Right atrium auricular region (tissue), 2 donors: ENCODE measurements around the gene SPTBN1. TPM values are rescaled to one million over a fixed set of nuclear protein-coding genes. Genes with fewer than 3 reads are reported as not detected.

Source experiments
- DNase-seq: peaks from one replicate; pipeline ENCODE4 v3.0.0-alpha.2; 2019; ENCODE audit warnings: low spot score
- H3K27ac ChIP-seq, 2 donors: fragments of 200-600 bp; sonication (generic); 1 replicate in 1 of 2; 2 replicates in 1 of 2; pipeline ENCODE4 v1.5.1; 2016 to 2019
- H3K27me3 ChIP-seq, 2 donors: fragments of 200-600 bp; sonication (generic); one replicate each; pipeline versions ENCODE4 v1.5.1 to v1.6.0; 2017 to 2019
- H3K36me3 ChIP-seq: fragments of 200-600 bp; sonication (generic); one replicate; pipeline ENCODE4 v1.5.1; 2016
- H3K4me1 ChIP-seq, 2 donors: fragments of 200-600 bp; sonication (generic); one replicate each; pipeline versions ENCODE4 v1.5.1 to v1.6.0; 2017 to 2019
- H3K4me3 ChIP-seq, 2 donors: fragments of 200-600 bp; sonication (generic); 1 replicate in 1 of 2; 2 replicates in 1 of 2; pipeline ENCODE4 v1.5.1; 2017 to 2019; ENCODE audit warnings: mild to moderate bottlenecking in 1 of 2, moderate library complexity in 1 of 2
- H3K9me3 ChIP-seq, 2 donors: fragments of 200-600 bp; sonication (generic); one replicate each; pipeline ENCODE4 v1.5.1; 2019
- CTCF ChIP-seq, 2 donors: fragments of 200-600 bp; sonication (generic); IDR thresholded peaks; one replicate each; pipeline ENCODE4 v1.5.1; 2019; ENCODE audit warnings: antibody characterized with exemption in 2 of 2
- total RNA-seq, 2 donors: library from RNA; depleted of rRNA; stranded (reverse); fragments of >200 nt; gene quantifications; one replicate each; pipeline ENCODE4 v1.1.0, GENCODE V29; 2016

The SPTBN1 gene
- total RNA-seq, 2 donors from 2014 or later = 265 to 382 TPM

DNA sequence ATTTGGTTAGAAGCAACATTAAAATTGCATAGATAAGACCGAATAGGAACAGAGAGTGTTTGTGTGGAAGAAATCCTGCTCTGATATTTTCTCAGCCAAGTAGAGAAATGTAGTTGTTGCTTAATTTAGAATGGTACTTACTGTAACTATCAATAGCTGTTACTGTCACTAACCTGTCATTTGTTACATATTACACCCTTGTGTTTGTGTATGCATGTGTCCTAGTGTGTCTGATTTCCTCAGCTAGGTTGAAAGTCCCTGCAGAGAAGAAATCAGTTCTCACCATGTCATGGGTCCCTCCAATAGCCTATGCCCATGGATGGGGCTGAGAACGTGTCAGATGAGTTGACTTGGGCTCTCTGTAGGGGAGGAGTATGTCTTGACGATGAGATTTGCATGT, 94.4 kb downstream of the SPTBN1 start:
- peak; percentile 38 for DNase-seq
- H3K9me3 ChIP-seq = no peaks in the 10 kb centered on the region
- H3K27ac ChIP-seq = no peak overlapping the region
- H3K4me3 ChIP-seq = no peak overlapping the region
- no peaks in the 10 kb centered on the region for H3K36me3 ChIP-seq
- H3K4me1 ChIP-seq = peaks cover 0 to 80% of the 10 kb centered on the region in 2 donors
- H3K27me3 ChIP-seq = no peaks in the 10 kb centered on the region
- no peak for TF ChIP-seq CTCF (IDR thresholded peaks at IDR 0.05)

DNA sequence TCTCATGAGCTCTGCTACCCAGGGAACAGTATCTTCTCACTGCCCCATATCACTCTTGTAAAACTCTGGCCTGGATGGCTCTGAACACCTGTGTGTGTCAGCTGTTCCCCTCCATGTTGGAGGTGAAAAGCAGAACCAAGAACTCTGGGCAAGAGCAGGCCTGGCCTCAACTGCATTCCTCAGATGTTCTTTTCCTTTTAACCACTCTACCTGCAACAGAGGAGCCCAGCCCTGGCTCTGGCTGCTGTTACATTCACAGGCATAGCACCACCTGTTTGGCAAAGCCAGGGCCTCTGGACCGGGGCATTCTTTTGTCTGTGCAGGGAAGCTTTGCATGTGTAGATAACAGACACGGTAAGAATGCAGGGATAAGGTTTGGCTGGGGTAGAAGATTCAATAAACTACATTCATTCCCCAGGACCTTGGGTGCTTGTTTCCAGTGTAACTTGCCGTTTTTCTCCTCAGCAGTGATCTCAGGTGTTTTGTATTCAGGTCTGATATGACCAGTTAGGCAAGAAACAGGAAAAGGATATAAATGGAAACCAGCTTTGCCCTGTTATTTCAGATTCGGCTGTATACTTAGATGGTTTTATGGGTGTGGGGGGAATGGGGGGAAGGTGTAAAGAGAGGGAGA, 95.1 kb downstream of the SPTBN1 start:
- Histone ChIP-seq H3K27ac (no peak overlapping the region), H3K9me3 (no peaks in the 10 kb centered on the region), H3K4me3 (no peak overlapping the region), H3K27me3 (no peaks in the 10 kb centered on the region), H3K4me1 (peaks cover 0 to 82% of the 10 kb centered on the region in 2 donors), H3K36me3 (no peaks in the 10 kb centered on the region)
- no peak for TF ChIP-seq CTCF (IDR thresholded peaks at IDR 0.05)
- DNase-seq = peak; percentile 54

DNA sequence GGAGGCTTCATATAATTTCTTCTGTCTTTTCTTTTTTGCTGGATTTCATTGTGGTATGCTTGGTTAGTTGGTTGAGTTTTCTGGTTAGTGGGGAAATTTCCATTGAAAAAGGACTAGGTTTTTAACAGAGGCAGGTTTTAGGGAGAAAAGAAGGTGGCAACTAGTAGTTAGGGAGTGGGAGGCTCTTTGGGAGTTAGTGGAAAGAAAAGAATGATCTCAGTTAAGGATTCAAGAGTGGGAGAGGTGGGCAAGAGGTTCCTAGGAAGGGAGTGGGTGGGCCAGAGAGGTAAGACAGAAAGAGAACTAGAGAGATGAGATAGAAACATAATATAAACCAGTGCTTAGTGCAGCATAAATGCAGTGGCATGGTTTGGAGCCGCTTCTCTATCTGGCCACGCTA, 96.9 kb downstream of the SPTBN1 start:
- no peaks in the 10 kb centered on the region for H3K36me3 ChIP-seq
- H3K4me3 ChIP-seq = no peak overlapping the region
- H3K4me1 ChIP-seq = peaks cover 0 to 88% of the 10 kb centered on the region in 2 donors
- peak; percentile 2 for DNase-seq
- H3K9me3 ChIP-seq = no peaks in the 10 kb centered on the region
- no peak overlapping the region for H3K27ac ChIP-seq
- H3K27me3 ChIP-seq = no peaks in the 10 kb centered on the region
- no peak for TF ChIP-seq CTCF (IDR thresholded peaks at IDR 0.05)

DNA sequence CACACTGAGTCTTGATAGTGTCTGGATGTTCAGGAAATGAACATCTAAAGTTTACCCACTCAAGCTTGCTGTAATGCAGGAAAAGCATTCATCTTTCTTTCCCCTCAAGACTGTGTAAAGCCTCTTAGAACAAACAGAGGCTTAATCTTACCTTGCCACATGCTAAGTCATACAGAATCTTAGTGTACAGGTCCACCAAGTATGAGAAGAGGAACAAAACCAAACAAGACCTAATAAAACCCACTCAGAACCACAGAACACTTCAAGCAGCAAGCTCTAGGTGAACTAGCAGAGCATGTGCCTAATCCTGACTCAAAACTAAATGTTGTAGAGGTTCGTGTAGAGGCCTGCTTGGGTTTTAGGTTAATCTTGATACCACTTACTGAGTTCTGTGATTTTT, 97.6 kb downstream of the SPTBN1 start:
- Histone ChIP-seq H3K9me3 (no peaks in the 10 kb centered on the region), H3K4me3 (no peak overlapping the region), H3K27ac (no peak overlapping the region), H3K4me1 (peaks cover 0 to 88% of the 10 kb centered on the region in 2 donors), H3K27me3 (no peaks in the 10 kb centered on the region), H3K36me3 (no peaks in the 10 kb centered on the region)
- DNase-seq = peak; percentile 1
- no peak for TF ChIP-seq CTCF (IDR thresholded peaks at IDR 0.05)

DNA sequence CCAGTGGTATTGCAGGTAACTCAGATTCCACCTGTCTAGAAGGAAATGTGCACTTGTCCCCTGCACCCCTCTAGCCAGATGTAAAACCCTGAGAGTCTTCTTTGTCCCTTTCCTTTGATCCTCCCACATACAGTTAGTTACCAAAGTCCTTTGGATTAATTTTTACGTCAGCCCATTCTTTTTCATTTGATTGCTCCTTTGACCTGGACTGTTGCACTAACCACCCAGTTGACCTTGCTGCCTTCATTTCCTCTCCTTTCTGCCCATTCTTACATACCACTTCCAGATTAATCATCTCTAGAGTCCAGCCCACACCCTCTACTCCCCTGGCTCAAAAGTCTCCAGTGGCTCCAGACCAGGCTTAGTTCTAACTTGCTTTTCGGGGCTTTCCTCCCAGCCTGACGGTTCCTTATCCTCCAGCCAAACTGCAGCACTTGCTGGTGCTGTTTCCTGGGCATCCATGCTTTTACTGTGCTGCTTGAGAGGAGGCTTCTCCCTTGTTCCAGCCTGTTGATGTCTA, 99.3 kb downstream of the SPTBN1 start:
- no peak for TF ChIP-seq CTCF (IDR thresholded peaks at IDR 0.05)
- no peaks in the 10 kb centered on the region for H3K36me3 ChIP-seq
- no peaks in the 10 kb centered on the region for H3K27me3 ChIP-seq
- H3K4me1 ChIP-seq = peaks cover 0 to 86% of the 10 kb centered on the region in 2 donors
- no peaks in the 10 kb centered on the region for H3K9me3 ChIP-seq
- H3K27ac ChIP-seq = peak overlapping the region in 1 of 2 donors; percentile 18
- no peak overlapping the region for H3K4me3 ChIP-seq
- peak; percentile 57 for DNase-seq
